ENCODE measurements around the gene TJP3.

TJP3 gene

DNA sequence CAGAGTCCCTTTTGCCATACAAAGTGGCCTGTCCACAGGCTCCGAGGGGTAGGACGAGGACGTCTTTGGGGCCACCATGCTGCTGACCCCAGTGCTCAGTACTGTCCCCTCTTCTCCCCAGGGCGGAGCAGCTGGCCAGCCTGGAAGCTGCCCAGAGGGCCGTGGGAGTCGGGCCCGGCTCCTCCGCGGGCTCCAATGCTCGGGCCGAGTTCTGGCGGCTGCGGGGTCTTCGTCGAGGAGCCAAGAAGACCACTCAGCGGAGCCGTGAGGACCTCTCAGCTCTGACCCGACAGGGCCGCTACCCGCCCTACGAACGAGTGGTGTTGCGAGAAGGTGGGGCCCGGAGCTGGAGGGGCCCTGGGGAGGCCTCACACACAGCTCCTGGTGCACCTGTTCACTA, 32.2 kb downstream of the TJP3 start:
- H2AFZ ChIP-seq (ENCODE audit: low read length), result no peak overlapping the region
- H3K27ac ChIP-seq (ENCODE audit: low read length), result no peak overlapping the region
- peaks cover 84% of the 10 kb centered on the region for H3K27me3 ChIP-seq (replicated peaks; ENCODE audit: insufficient read depth, low read length)
- TF ChIP-seq EZH2phosphoT487 (IDR thresholded peaks at IDR 0.05; ENCODE audit: low read length) (no peak), EZH2 (optimal IDR thresholded peaks at IDR 0.05; ENCODE audit: low read depth, low read length) (no peak)
- TF ChIP-seq, protein P1, sequence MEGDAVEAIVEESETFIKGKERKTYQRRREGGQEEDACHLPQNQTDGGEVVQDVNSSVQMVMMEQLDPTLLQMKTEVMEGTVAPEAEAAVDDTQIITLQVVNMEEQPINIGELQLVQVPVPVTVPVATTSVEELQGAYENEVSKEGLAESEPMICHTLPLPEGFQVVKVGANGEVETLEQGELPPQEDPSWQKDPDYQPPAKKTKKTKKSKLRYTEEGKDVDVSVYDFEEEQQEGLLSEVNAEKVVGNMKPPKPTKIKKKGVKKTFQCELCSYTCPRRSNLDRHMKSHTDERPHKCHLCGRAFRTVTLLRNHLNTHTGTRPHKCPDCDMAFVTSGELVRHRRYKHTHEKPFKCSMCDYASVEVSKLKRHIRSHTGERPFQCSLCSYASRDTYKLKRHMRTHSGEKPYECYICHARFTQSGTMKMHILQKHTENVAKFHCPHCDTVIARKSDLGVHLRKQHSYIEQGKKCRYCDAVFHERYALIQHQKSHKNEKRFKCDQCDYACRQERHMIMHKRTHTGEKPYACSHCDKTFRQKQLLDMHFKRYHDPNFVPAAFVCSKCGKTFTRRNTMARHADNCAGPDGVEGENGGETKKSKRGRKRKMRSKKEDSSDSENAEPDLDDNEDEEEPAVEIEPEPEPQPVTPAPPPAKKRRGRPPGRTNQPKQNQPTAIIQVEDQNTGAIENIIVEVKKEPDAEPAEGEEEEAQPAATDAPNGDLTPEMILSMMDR (IDR thresholded peaks at IDR 0.05; ENCODE audit: low read length), result no peak
- no peaks in the 10 kb centered on the region for H3K36me3 ChIP-seq (replicated peaks; ENCODE audit: insufficient read depth, low read length)
- no peaks in the 10 kb centered on the region for H3K9me2 ChIP-seq (replicated peaks; ENCODE audit: insufficient read depth, low read length)
- no peak overlapping the region for H3K4me2 ChIP-seq (ENCODE audit: low read depth, low read length)
- H3F3A ChIP-seq (ENCODE audit: insufficient read depth, low read length), result no peaks in the 10 kb centered on the region
- H3K4me3 ChIP-seq (ENCODE audit: low read length), result no peak overlapping the region
- H4K20me1 ChIP-seq (ENCODE audit: insufficient read depth, low read length), result no peaks in the 10 kb centered on the region
- no peaks in the 10 kb centered on the region for H3K79me2 ChIP-seq (ENCODE audit: low read length)
- no peaks in the 10 kb centered on the region for H3K4me1 ChIP-seq (ENCODE audit: low read length)
- DNase-seq, result no peak
- no peak overlapping the region for H3K9ac ChIP-seq (ENCODE audit: low read length)
- no peaks in the 10 kb centered on the region for H3K9me3 ChIP-seq (replicated peaks; ENCODE audit: insufficient read depth, low read length)

- TF ChIP-seq EZH2 (optimal IDR thresholded peaks at IDR 0.05; ENCODE audit: low read depth, low read length) (no peak), EZH2phosphoT487 (IDR thresholded peaks at IDR 0.05; ENCODE audit: low read length) (no peak)
- TF ChIP-seq, protein P1 (IDR thresholded peaks at IDR 0.05; ENCODE audit: low read length), result no peak
- Histone ChIP-seq H3K9ac (ENCODE audit: low read length) (no peak overlapping the region), H2AFZ (ENCODE audit: low read length) (peak overlapping the region; percentile 43; the same call in 1 of the 2 replicates), H3K4me3 (ENCODE audit: low read length) (no peak overlapping the region), H3K27me3 (replicated peaks; ENCODE audit: insufficient read depth, low read length) (peaks cover 53% of the 10 kb centered on the region), H4K20me1 (ENCODE audit: insufficient read depth, low read length) (no peaks in the 10 kb centered on the region), H3K4me1 (ENCODE audit: low read length) (no peaks in the 10 kb centered on the region), H3K27ac (ENCODE audit: low read length) (no peak overlapping the region), H3K36me3 (replicated peaks; ENCODE audit: insufficient read depth, low read length) (no peaks in the 10 kb centered on the region), H3K9me3 (replicated peaks; ENCODE audit: insufficient read depth, low read length) (no peaks in the 10 kb centered on the region), H3K79me2 (ENCODE audit: low read length) (no peaks in the 10 kb centered on the region), H3F3A (ENCODE audit: insufficient read depth, low read length) (no peaks in the 10 kb centered on the region), H3K4me2 (ENCODE audit: low read depth, low read length) (no peak overlapping the region), H3K9me2 (replicated peaks; ENCODE audit: insufficient read depth, low read length) (no peaks in the 10 kb centered on the region)
- DNase-seq, result no peak
Measured at GRCh38 chr19:3743486-3743885, 35.3 kb downstream of the TJP3 start.

- no peak overlapping the region for H3K4me2 ChIP-seq (ENCODE audit: low read depth, low read length)
- H3K4me1 ChIP-seq (ENCODE audit: low read length), result no peaks in the 10 kb centered on the region
- H3K9me2 ChIP-seq (replicated peaks; ENCODE audit: insufficient read depth, low read length), result no peaks in the 10 kb centered on the region
- no peak for DNase-seq
- H3F3A ChIP-seq (ENCODE audit: insufficient read depth, low read length), result no peaks in the 10 kb centered on the region
- H3K9me3 ChIP-seq (replicated peaks; ENCODE audit: insufficient read depth, low read length), result no peaks in the 10 kb centered on the region
- no peak overlapping the region for H3K4me3 ChIP-seq (ENCODE audit: low read length)
- no peak overlapping the region for H2AFZ ChIP-seq (ENCODE audit: low read length)
- no peak overlapping the region for H3K27ac ChIP-seq (ENCODE audit: low read length)
- no peaks in the 10 kb centered on the region for H4K20me1 ChIP-seq (ENCODE audit: insufficient read depth, low read length)
- H3K27me3 ChIP-seq (replicated peaks; ENCODE audit: insufficient read depth, low read length), result peaks cover 33% of the 10 kb centered on the region
- H3K36me3 ChIP-seq (replicated peaks; ENCODE audit: insufficient read depth, low read length), result no peaks in the 10 kb centered on the region
- TF ChIP-seq EZH2phosphoT487 (IDR thresholded peaks at IDR 0.05; ENCODE audit: low read length) (no peak), EZH2 (optimal IDR thresholded peaks at IDR 0.05; ENCODE audit: low read depth, low read length) (no peak)
- TF ChIP-seq, protein P1 (IDR thresholded peaks at IDR 0.05; ENCODE audit: low read length), result no peak
- H3K79me2 ChIP-seq (ENCODE audit: low read length), result no peaks in the 10 kb centered on the region
- H3K9ac ChIP-seq (ENCODE audit: low read length), result no peak overlapping the region
Measured at GRCh38 chr19:3745363-3746045, 37.3 kb downstream of the TJP3 start.
